ENCODE results near the gene SOCS2. TPM values are rescaled to one million over a fixed set of nuclear protein-coding genes. Genes with fewer than 3 reads are reported as not detected.
"Not testable (repeated sequence)": the region's sequence is repeated elsewhere in the genome, so short reads cannot be mapped to it uniquely, and the experiment has no call there.

Gene SOCS2
- total RNA-seq, 1 donor: 6.9 TPM

DNA sequence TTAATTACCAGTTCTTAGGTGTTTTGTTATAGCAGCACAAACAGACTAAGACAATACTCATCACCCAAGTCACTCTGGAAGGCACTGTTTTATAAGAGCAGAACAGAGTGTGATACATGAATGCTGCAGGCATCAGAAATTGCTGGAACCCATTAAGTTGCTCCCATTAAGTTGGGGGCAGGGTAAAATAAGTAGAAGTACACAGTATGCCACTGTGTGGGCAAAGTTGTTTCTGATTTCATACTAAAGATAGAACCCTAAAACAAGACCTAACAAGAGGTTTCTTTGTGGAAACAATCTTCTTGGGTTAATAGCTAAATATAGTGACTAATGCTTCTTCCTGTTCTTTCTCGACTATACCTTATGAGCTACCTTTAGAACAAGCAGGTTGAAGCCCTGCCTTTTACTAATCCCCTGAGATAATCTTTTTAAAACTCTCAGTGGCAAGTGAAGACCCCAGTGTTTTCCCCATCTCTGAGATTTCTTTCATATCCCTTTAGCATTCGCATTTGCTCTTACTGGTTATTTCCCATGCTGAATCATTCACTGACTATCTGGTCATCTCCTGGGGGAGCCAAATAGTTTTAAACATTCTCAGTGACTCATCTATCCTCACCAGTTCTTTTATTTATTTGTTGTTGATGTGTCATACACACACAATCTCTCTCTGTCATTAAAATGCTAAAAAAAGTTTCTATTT is 52.3 kb downstream of the SOCS2 start:
- Histone ChIP-seq H3K27me3 (ENCODE audit: insufficient read depth, low read length) (no peaks in the 10 kb centered on the region), H3K4me3 (ENCODE audit: low read length) (no peak overlapping the region), H3K4me1 (ENCODE audit: insufficient read depth, low read length) (no peaks in the 10 kb centered on the region), H3K9me3 (ENCODE audit: low read depth, low read length) (no peaks in the 10 kb centered on the region)

DNA sequence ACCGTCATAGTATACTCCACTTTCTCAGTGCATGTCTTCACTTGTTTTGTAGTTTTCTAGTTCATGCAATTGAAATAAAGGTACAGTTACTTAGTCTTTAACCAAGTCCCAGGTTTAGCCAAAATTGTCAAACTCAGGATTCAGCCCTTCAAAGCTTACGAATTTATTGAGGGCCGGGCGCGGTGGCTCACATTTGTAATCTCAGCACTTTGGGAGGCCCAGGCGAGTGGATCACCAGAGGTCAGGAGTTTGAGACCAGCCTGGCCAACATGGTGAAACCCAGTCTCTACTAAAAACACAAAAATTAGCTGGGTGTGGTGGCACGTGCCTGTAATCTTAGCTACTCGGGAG is 52.8 kb downstream of the SOCS2 start:
- H3K9me3 ChIP-seq (ENCODE audit: low read depth, low read length); H3K27me3 ChIP-seq (ENCODE audit: insufficient read depth, low read length); H3K4me1 ChIP-seq (ENCODE audit: insufficient read depth, low read length); H3K4me3 ChIP-seq (ENCODE audit: low read length): not testable (repeated sequence)

DNA sequence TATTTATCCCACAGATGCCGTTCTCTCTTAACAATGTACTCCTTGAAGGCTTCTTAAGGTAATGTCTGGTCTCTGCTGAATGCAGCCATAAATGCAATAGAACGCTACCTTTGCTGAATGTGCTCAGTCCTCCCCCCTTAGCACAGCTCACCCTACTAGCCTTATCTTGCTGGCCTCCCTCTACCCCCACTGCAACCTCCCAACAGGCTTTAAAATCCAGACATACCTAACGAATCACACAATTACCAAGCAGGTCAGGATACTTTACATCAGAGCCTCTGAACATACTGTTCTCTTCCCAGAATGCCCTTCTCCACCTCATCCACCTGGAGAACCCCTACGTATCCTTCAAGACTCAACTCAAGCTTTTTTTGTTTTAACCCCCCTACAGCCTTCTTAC is 53.7 kb downstream of the SOCS2 start:
- Histone ChIP-seq H3K4me3 (ENCODE audit: low read length) (no peak overlapping the region), H3K27me3 (ENCODE audit: insufficient read depth, low read length) (no peaks in the 10 kb centered on the region), H3K4me1 (ENCODE audit: insufficient read depth, low read length) (no peaks in the 10 kb centered on the region), H3K9me3 (ENCODE audit: low read depth, low read length) (no peaks in the 10 kb centered on the region)

Other genes starting within 250 kb of the SOCS2 start
- gene NUDT4, start 194.8 kb upstream of the SOCS2 start, total RNA-seq: 87.6 TPM
- gene UBE2N, start 130.7 kb upstream of the SOCS2 start, total RNA-seq: 92.5 TPM
- 46.7 TPM for gene MRPL42, start 105.2 kb upstream of the SOCS2 start, total RNA-seq
- gene CRADD, start 104.7 kb downstream of the SOCS2 start, total RNA-seq: 7.5 TPM